ENCODE results near the gene KBTBD4. TPM values are rescaled to one million over a fixed set of nuclear protein-coding genes. Genes with fewer than 3 reads are reported as not detected.

Gene KBTBD4
- total and polyA plus RNA-seq, 2 of the 13 experiments (the other 11 are each of a cell fraction or from before 2014, with no cell fraction given), result 8.5 to 12.8 TPM

DNA sequence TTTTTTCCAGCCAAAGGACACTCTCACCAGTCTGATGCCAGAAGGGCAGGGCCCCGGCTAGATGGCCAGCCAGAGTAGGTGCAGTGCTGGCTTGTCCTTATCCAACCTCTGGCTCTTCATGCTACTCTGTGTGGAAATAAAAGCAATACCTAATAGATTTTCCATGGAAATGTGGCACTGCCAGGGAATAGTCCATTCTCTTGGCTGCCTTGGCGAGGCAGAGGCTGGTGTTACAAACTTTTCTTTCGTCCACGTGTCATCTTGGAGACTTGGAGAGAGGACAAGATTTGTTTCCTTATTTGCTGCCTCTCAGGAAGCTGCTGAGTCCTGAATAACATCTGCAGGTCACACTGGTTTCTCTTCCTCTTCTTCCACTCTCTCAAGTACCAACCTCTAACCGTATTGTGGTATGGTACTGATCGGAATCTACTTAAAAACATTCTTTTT is 32.6 kb upstream of the KBTBD4 start (continued):
- TF ChIP-seq, protein P1, sequence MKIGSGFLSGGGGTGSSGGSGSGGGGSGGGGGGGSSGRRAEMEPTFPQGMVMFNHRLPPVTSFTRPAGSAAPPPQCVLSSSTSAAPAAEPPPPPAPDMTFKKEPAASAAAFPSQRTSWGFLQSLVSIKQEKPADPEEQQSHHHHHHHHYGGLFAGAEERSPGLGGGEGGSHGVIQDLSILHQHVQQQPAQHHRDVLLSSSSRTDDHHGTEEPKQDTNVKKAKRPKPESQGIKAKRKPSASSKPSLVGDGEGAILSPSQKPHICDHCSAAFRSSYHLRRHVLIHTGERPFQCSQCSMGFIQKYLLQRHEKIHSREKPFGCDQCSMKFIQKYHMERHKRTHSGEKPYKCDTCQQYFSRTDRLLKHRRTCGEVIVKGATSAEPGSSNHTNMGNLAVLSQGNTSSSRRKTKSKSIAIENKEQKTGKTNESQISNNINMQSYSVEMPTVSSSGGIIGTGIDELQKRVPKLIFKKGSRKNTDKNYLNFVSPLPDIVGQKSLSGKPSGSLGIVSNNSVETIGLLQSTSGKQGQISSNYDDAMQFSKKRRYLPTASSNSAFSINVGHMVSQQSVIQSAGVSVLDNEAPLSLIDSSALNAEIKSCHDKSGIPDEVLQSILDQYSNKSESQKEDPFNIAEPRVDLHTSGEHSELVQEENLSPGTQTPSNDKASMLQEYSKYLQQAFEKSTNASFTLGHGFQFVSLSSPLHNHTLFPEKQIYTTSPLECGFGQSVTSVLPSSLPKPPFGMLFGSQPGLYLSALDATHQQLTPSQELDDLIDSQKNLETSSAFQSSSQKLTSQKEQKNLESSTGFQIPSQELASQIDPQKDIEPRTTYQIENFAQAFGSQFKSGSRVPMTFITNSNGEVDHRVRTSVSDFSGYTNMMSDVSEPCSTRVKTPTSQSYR (CRISPR knock-in tag; IDR thresholded peaks at IDR 0.05; ENCODE audit: borderline replicate concordance), result no peak
- TF ChIP-seq, protein P2, sequence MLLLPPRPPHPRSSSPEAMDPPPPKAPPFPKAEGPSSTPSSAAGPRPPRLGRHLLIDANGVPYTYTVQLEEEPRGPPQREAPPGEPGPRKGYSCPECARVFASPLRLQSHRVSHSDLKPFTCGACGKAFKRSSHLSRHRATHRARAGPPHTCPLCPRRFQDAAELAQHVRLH (CRISPR knock-in tag; IDR thresholded peaks at IDR 0.05; ENCODE audit: borderline replicate concordance, low read depth), result no peak
- no peak for TF ChIP-seq SIN3A (IDR thresholded peaks at IDR 0.05; ENCODE audit: borderline replicate concordance, low read depth, low read length)
- TF ChIP-seq SPEN (CRISPR knock-in tag; IDR thresholded peaks at IDR 0.05; ENCODE audit: low read depth), result no peak
- TF ChIP-seq, protein P3, sequence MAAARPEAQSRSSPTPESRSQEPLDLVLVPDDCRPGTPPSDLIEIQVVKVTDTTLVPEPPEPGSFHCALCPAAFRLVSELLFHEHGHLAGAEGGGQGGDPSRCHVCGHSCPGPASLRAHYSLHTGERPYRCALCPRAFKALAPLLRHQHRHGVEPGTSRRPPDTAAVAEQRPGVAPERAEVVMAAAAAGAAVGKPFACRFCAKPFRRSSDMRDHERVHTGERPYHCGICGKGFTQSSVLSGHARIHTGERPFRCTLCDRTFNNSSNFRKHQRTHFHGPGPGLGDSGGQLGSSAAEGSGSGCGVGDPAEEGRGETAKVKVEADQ (CRISPR knock-in tag; IDR thresholded peaks at IDR 0.05; ENCODE audit: borderline replicate concordance), result no peak
- TF ChIP-seq, protein P4, sequence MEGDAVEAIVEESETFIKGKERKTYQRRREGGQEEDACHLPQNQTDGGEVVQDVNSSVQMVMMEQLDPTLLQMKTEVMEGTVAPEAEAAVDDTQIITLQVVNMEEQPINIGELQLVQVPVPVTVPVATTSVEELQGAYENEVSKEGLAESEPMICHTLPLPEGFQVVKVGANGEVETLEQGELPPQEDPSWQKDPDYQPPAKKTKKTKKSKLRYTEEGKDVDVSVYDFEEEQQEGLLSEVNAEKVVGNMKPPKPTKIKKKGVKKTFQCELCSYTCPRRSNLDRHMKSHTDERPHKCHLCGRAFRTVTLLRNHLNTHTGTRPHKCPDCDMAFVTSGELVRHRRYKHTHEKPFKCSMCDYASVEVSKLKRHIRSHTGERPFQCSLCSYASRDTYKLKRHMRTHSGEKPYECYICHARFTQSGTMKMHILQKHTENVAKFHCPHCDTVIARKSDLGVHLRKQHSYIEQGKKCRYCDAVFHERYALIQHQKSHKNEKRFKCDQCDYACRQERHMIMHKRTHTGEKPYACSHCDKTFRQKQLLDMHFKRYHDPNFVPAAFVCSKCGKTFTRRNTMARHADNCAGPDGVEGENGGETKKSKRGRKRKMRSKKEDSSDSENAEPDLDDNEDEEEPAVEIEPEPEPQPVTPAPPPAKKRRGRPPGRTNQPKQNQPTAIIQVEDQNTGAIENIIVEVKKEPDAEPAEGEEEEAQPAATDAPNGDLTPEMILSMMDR (CRISPR knock-in tag; IDR thresholded peaks at IDR 0.05), result no peak
- TF ChIP-seq, protein P5, sequence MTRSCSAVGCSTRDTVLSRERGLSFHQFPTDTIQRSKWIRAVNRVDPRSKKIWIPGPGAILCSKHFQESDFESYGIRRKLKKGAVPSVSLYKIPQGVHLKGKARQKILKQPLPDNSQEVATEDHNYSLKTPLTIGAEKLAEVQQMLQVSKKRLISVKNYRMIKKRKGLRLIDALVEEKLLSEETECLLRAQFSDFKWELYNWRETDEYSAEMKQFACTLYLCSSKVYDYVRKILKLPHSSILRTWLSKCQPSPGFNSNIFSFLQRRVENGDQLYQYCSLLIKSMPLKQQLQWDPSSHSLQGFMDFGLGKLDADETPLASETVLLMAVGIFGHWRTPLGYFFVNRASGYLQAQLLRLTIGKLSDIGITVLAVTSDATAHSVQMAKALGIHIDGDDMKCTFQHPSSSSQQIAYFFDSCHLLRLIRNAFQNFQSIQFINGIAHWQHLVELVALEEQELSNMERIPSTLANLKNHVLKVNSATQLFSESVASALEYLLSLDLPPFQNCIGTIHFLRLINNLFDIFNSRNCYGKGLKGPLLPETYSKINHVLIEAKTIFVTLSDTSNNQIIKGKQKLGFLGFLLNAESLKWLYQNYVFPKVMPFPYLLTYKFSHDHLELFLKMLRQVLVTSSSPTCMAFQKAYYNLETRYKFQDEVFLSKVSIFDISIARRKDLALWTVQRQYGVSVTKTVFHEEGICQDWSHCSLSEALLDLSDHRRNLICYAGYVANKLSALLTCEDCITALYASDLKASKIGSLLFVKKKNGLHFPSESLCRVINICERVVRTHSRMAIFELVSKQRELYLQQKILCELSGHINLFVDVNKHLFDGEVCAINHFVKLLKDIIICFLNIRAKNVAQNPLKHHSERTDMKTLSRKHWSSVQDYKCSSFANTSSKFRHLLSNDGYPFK (CRISPR knock-in tag; IDR thresholded peaks at IDR 0.05; ENCODE audit: borderline replicate concordance), result no peak
- TF ChIP-seq, protein P6, sequence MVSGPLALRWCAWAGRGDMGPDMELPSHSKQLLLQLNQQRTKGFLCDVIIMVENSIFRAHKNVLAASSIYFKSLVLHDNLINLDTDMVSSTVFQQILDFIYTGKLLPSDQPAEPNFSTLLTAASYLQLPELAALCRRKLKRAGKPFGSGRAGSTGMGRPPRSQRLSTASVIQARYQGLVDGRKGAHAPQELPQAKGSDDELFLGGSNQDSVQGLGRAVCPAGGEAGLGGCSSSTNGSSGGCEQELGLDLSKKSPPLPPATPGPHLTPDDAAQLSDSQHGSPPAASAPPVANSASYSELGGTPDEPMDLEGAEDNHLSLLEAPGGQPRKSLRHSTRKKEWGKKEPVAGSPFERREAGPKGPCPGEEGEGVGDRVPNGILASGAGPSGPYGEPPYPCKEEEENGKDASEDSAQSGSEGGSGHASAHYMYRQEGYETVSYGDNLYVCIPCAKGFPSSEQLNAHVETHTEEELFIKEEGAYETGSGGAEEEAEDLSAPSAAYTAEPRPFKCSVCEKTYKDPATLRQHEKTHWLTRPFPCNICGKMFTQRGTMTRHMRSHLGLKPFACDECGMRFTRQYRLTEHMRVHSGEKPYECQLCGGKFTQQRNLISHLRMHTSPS (CRISPR knock-in tag; IDR thresholded peaks at IDR 0.05; ENCODE audit: low read depth), result no peak
- TF ChIP-seq ZNF260 (CRISPR knock-in tag; IDR thresholded peaks at IDR 0.05; ENCODE audit: borderline replicate concordance, low read depth), result no peak
- no peak for TF ChIP-seq PRPF4 (IDR thresholded peaks at IDR 0.05; ENCODE audit: low read depth, low read length, poor library complexity, severe bottlenecking)
